Left lobe of liver (tissue), 2 donors: ENCODE results near the gene VPS39. TPM values are rescaled to one million over a fixed set of nuclear protein-coding genes. Genes with fewer than 3 reads are reported as not detected.

Experiments
- ATAC-seq: fragments of 200-7000 bp; cut with Tn5 transposase; one replicate; pipeline ENCODE4 v1.9.1; 2020; ENCODE audit warnings: mild to moderate bottlenecking, moderate library complexity
- DNase-seq: peaks from one replicate; pipeline ENCODE4 v3.0.0-alpha.2; 2020; ENCODE audit warnings: low spot score
- total RNA-seq: library from RNA; stranded (reverse); gene quantifications from one replicate; pipeline ENCODE4 v1.2.1, GENCODE V29; 2021
- donor health status: DM: no; HTN: no; CAD: no; lungs with moderate emphysema.
- donor health status: DM: no; HTN: yes; CAD: no.

The VPS39 gene
- total RNA-seq, 1 donor from 2014 or later, result 21.4 TPM

DNA sequence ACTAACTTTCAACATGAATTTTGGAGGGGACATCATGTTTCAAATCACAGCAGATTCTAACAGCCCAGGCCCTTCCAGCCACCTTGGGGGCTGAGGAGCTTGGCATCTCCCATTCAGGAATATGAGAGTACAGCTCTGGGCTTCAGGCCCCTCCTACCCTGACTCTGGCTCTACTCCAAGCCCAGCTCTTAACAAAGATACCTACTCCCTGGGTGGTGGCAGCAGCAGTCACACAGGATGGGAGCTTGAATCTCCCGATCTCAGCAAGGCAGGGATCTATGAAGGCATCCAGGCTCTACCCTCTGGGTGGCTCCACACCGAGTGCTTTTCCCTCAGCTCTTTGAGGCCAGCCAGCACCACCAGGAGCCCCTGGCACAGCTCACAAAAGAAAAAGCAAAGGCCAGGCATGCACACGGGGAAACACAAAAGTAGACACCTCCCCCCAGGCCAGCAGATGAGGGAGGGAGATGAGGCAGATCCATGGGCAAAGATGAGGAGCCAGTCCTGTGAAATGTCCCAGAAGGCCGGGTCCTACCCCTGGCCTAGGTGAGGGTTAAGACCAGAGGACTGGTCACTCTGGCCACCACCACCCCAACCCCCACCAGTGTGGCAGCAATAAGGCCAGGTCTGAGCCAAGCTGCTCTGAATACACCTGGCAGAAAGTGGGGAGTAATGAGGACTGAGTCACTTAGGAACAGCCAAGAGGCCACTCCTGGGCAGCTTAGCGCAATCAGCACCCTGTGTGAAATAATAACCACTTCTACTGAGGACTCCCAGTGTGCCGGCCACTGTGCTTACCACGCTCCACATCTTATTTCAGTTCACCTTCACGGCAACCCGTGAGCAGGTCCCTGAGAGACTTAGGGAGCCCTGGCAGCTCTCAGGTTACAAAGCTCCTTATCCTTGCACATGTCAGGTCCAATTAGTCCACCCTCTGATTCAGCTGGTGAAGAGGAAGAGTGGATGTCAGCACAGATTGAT lies 76.0 kb downstream of the VPS39 start:
- DNase-seq (no peak), ATAC-seq (no peak)

GRCh38 chr15:42131006-42131405 lies 77.1 kb downstream of the VPS39 start:
- ATAC-seq, result no peak
- no peak for DNase-seq

- no peak for DNase-seq
Observed at GRCh38 chr15:42130246-42130986, 77.7 kb downstream of the VPS39 start.

DNA sequence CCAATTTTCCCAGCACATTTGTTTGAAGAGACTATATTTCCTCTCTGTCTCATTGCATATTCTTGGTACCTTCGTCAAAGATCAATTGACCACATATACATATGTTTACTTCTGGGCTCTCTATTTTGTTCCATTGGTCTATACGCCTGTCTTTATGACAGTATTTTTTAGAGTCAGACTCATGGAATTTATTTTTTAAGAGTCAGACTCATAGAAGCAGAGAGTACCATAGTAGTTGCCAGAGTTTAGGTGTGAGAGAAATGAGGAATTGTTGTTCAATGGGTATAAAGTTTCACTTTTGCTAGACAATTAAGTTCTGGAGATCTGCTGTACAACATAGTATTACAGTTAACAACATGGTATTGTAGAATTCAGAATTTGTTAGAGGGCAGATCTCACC lies 78.7 kb downstream of the VPS39 start:
- DNase-seq (no peak), ATAC-seq (no peak)

More at GRCh38 chr15:42130246-42130986, 77.7 kb downstream of the VPS39 start:
- ATAC-seq, result no peak

- ATAC-seq (no peak), DNase-seq (no peak)
Observed at GRCh38 chr15:42128476-42128875, 79.6 kb downstream of the VPS39 start.

- DNase-seq (no peak), ATAC-seq (no peak)
Observed at GRCh38 chr15:42123546-42123945, 84.6 kb downstream of the VPS39 start.

- ATAC-seq (peak; percentile 37), DNase-seq (no peak)
Observed at GRCh38 chr15:42121682-42122081, 86.4 kb downstream of the VPS39 start.

- DNase-seq (no peak), ATAC-seq (no peak)
Observed at GRCh38 chr15:42121021-42121420, 87.1 kb downstream of the VPS39 start.

DNA sequence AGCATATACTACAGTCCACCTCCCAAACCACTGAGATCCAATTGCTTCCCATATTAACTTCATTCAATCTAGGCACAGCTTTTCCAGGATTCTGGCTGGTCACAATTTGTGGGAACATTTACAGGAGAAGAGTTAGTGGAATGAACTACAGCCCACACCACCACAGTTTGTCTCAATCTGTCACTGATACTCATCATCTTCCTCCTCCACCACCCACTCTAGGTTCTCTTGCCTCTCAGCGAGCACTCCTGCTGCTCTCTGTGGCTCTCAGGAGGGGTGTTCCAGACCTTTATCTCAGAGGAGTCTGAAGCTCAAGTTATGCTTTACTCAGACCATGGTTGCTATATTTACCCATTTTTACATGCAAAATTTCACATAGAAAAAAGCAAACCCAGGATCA lies 87.8 kb downstream of the VPS39 start:
- no peak for ATAC-seq
- no peak for DNase-seq

DNA sequence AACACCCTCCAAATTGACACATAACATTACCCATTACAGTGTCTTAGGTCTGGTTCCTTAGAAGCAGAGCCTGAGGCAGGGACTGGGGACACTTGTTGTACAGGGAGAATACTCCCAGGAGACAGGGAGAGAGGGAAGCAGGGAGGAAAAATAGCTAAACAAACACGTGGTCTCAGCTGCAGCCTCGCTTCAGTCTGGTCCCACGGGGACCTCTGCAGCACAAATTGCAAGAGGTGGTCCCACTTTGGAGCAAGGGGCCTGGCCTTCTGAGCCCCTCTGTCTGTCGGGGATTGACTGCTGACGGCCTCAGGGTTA lies 88.7 kb downstream of the VPS39 start:
- ATAC-seq, result no peak
- no peak for DNase-seq

- DNase-seq (no peak), ATAC-seq (no peak)
Observed at GRCh38 chr15:42118650-42119445, 89.3 kb downstream of the VPS39 start.

DNA sequence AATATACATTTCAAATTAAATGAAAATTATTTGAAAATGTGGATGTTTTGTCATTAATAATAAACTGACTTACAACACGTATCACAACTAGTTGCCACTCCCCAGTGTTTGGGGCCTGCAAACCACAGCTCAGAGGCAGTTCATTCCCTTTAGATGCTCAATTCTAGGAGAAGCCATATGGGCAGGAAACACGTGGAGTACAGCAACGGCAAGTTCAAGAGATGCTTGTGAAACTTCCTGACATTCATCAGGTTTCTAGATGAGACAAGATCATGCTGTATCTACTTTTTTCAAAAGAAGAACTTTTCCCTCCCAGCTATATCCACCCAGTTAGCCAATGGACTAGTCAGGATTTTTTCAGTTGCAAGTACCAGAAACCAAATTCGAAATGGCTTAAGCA lies 96.2 kb downstream of the VPS39 start:
- DNase-seq (no peak), ATAC-seq (no peak)

- ATAC-seq (no peak), DNase-seq (no peak)
Observed at GRCh38 chr15:42110367-42110766, 97.7 kb downstream of the VPS39 start.

DNA sequence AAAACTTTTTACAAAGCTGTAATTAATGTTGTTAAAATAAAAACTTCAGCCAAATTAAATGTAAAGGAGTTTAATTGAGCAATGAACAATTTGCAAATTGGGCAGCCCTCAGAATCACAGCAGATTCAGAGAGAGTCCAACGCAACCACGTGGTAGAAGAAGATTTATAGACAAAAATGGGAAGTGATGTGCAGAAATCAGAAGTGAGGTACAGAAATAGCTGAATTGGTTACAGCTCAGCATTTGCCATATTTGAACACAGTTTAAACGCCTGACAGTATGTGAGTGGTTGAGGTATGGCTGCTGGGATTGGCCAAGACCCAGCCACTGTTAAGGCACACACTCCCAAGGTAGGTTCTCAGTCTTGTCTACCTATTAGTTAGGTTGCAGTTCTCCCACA lies 99.3 kb downstream of the VPS39 start:
- no peak for ATAC-seq
- no peak for DNase-seq

Other genes starting within 250 kb of the VPS39 start
- gene EHD4, start 235.7 kb downstream of the VPS39 start, total RNA-seq, result 5.3 TPM
- gene PLA2G4E, start 187.3 kb downstream of the VPS39 start, total RNA-seq, result not detected
- gene PLA2G4D, start 113.7 kb downstream of the VPS39 start, total RNA-seq, result not detected
- 0.25 TPM for gene PLA2G4F, start 51.7 kb downstream of the VPS39 start, total RNA-seq
- gene GANC, start 64.9 kb upstream of the VPS39 start, total RNA-seq, result 33.8 TPM
- gene TMEM87A, start 65.1 kb upstream of the VPS39 start, total RNA-seq, result 12.7 TPM
- gene CAPN3, start 151.2 kb upstream of the VPS39 start, total RNA-seq, result 26.4 TPM